Activated T-cell treated with anti-CD3 and anti-CD28 coated beads, Interleukin-2, amount 50 U/mL, for 4 hours (primary cell): ENCODE results near the gene UEVLD. TPM values are rescaled to one million over a fixed set of nuclear protein-coding genes. Genes with fewer than 3 reads are reported as not detected.

Experiments
- ATAC-seq, 2 donors: fragments of 200-7000 bp; cut with Tn5 transposase; one replicate each; pipeline ENCODE4 v1.10.0; 2021
- DNase-seq: peaks from one replicate; pipeline ENCODE4 v3.0.0-alpha.2; 2020
- H3K27me3 Mint-ChIP-seq: one replicate; pipeline ENCODE4 v1.8.0; 2021; ENCODE audit warnings: low read depth, mixed read lengths
- H3K36me3 Mint-ChIP-seq: one replicate; pipeline ENCODE4 v1.8.0; 2022; ENCODE audit warnings: mixed read lengths; ENCODE audit not compliant: insufficient read depth
- H3K4me1 Mint-ChIP-seq: one replicate; pipeline ENCODE4 v1.8.0; 2021; ENCODE audit warnings: low read depth, mixed read lengths
- H3K4me3 Mint-ChIP-seq: one replicate; pipeline ENCODE4 v1.8.0; 2021; ENCODE audit warnings: mild to moderate bottlenecking, moderate library complexity, mixed read lengths
- H3K9me3 Mint-ChIP-seq: one replicate; pipeline ENCODE4 v1.8.0; 2021; ENCODE audit warnings: mixed read lengths
- total RNA-seq, 3 donors: library from RNA; stranded (reverse); gene quantifications; one replicate each; pipeline ENCODE4 v1.2.1, GENCODE V29; 2021

Gene UEVLD
- total RNA-seq, result 10 to 100 TPM in 2 of 3 donors, 1 to 10 TPM in 1; 9.5 to 11.6 (median 10.8) TPM

- no peaks in the 10 kb centered on the region for H3K36me3 Mint-ChIP-seq
- ATAC-seq (peak; percentile 64 to 66), DNase-seq (peak; percentile 48)
- peaks cover 12% of the 10 kb centered on the region for H3K4me1 Mint-ChIP-seq
- no peaks in the 10 kb centered on the region for H3K9me3 Mint-ChIP-seq
- no peaks in the 10 kb centered on the region for H3K27me3 Mint-ChIP-seq
- H3K4me3 Mint-ChIP-seq, result no peak within 1 kb of the TSS
Measured at GRCh38 chr11:18588297-18589252, at the start of gene UEVLD. Gene UEVLD, minus strand, starts transcription at chr11:18588734. Its CDS starts 80 bp downstream, at chr11:18588654.

GRCh38 chr11:18634140-18635032, 45.9 kb upstream of the UEVLD start, which contains the start of gene SPTY2D1:
Gene SPTY2D1, minus strand, starts transcription at chr11:18634342. Its CDS starts 85 bp downstream, at chr11:18634257.
- peak within 1 kb of the TSS; percentile 98 for H3K4me3 Mint-ChIP-seq
- DNase-seq (peak; percentile 95), ATAC-seq (peak; percentile 97 to 98)
- peaks cover 3% of the 10 kb centered on the region for H3K36me3 Mint-ChIP-seq
- peaks cover 31% of the 10 kb centered on the region for H3K4me1 Mint-ChIP-seq
- H3K27me3 Mint-ChIP-seq, result no peaks in the 10 kb centered on the region
- H3K9me3 Mint-ChIP-seq, result no peaks in the 10 kb centered on the region

GRCh38 chr11:18633256-18634139, 45.0 kb upstream of the UEVLD start:
- ATAC-seq (no peak), DNase-seq (no peak)
- no peaks in the 10 kb centered on the region for H3K27me3 Mint-ChIP-seq
- peaks cover 38% of the 10 kb centered on the region for H3K4me1 Mint-ChIP-seq
- H3K4me3 Mint-ChIP-seq, result peak overlapping the region; percentile 98
- H3K9me3 Mint-ChIP-seq, result no peaks in the 10 kb centered on the region
- peaks cover 3% of the 10 kb centered on the region for H3K36me3 Mint-ChIP-seq

DNA sequence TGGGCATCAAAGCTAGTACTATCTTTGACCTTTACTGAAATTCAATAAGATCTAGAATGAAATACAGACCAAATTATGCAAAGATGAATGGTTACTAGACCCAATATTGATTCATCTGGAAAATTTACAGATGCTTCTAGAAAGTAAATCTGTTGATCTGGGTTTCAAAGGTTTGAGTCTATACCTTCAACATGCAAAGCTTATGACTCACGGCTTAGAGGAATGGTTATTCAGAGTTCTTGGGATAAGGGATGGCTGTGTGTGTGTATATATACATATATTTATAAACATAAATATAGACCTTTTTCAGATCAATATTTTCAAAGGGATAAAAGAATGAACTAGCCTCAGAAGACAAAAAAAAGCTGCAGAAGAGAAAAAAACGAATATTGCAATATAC, 44.3 kb upstream of the UEVLD start:
- H3K9me3 Mint-ChIP-seq, result no peaks in the 10 kb centered on the region
- H3K4me1 Mint-ChIP-seq, result peaks cover 44% of the 10 kb centered on the region
- no peaks in the 10 kb centered on the region for H3K27me3 Mint-ChIP-seq
- no peak for ATAC-seq
- no peak for DNase-seq
- H3K4me3 Mint-ChIP-seq, result peak overlapping the region; percentile 98
- H3K36me3 Mint-ChIP-seq, result peaks cover 3% of the 10 kb centered on the region

DNA sequence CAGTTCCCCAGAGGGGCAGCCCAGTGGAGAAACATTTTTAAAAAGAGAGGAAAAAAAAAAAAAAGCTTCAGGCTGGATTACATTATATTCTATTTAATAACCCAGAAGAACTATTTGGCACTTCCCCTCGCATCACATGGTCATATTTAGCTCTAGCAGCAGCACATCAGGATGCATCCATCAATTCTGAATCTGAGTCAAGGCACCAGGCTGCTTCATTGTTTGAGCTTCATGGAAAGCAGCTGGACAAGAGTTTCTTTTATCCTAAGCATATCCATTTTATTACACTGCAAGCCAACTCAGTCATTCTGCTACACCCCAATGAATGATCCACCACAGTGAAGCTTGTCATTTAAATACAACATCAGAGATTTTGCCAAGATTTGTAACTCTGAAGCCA, 35.6 kb upstream of the UEVLD start:
- no peak overlapping the region for H3K4me3 Mint-ChIP-seq
- ATAC-seq, result no peak
- no peak for DNase-seq
- peaks cover 13% of the 10 kb centered on the region for H3K36me3 Mint-ChIP-seq
- H3K27me3 Mint-ChIP-seq, result no peaks in the 10 kb centered on the region
- H3K4me1 Mint-ChIP-seq, result peaks cover 41% of the 10 kb centered on the region
- H3K9me3 Mint-ChIP-seq, result peaks cover 5% of the 10 kb centered on the region

DNA sequence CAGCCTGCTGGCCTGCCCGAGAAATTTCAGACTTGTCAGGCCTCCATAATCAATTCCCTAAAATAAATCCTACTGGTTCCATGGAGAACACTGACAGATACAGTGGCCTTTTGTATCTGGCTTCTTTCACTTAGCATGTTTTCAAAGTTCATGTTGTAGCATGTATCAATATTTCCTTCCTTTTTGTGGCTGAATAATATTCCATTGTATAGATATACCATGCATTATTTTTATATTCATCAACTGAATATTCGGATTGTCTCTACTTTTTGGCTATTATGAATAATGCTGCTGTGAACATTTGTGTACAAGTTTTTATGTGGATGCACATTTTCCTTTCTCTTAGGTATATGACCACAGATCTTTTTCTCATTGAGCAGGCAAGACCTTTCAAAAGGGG, 35.2 kb upstream of the UEVLD start:
- Mint-ChIP-seq H3K27me3 (no peaks in the 10 kb centered on the region), H3K4me3 (no peak overlapping the region), H3K36me3 (peaks cover 13% of the 10 kb centered on the region), H3K9me3 (peaks cover 5% of the 10 kb centered on the region), H3K4me1 (peaks cover 42% of the 10 kb centered on the region)
- ATAC-seq (no peak), DNase-seq (no peak)

DNA sequence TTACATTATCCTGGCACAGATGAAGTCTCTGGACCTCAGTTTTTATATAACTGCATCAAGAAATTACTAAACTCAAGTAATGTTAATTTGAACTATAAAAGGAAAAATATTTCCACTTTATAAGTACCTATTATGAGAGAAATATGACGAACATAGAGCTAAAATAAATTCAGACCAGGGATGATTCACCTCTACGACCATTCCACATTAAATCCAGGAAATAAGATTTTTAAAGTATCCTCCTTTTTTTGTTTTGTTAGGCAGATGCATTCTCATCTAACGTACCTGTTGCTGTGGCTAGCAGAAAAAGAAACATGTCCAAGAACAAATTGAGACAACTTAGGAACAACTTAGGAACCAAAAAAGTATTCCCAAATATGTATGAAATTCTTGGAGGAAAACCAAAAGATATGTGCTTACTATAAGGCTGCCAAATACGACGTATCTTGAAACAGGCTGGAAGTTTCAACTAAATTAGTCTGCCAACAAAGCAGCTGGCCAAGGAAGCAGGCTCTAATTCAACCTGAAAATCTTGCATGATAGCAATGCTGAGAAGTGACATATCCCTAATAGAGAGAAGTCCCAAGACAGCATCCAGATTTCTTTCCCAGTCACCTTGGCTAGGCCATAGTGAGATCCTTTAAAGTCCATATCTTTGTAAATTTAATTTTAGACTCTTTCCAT, 29.9 kb upstream of the UEVLD start:
- H3K4me3 Mint-ChIP-seq, result peak overlapping the region; percentile 69
- H3K36me3 Mint-ChIP-seq, result peaks cover 25% of the 10 kb centered on the region
- H3K27me3 Mint-ChIP-seq, result no peaks in the 10 kb centered on the region
- peaks cover 63% of the 10 kb centered on the region for H3K4me1 Mint-ChIP-seq
- DNase-seq (no peak), ATAC-seq (no peak)
- no peaks in the 10 kb centered on the region for H3K9me3 Mint-ChIP-seq

DNA sequence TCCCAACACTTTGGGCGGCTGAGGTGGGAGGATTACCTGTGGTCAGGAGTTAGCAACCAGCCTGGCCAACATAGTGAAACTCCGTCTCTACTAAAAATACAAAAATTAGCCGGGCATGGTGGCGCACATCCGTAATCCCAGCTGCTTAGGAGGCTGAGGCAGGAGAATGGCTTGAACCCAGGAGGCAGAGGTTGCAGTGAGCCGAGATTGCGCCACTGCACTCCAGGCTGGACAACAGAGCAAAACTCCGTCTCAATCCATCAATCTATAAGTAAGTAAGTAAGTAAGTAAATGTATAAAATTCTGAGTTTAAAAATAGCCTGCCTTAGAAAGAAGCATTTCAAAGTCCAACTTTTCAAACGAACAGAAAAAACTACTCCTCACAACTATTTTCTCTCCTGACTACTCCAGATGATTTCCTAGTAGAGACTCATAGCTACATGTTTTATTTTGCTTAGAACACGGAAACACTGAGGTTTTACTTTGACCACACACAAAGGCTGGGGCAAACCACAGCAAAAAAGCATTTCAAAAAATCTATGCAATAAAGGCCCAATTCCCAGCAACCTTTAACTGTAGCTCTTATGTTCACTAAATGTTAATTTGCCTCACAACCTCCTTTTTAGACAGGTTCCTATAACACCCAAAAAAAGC, 29.3 kb upstream of the UEVLD start:
- Mint-ChIP-seq H3K4me1 (peaks cover 60% of the 10 kb centered on the region), H3K36me3 (peaks cover 31% of the 10 kb centered on the region), H3K4me3 (peak overlapping the region; percentile 69), H3K27me3 (no peaks in the 10 kb centered on the region), H3K9me3 (no peaks in the 10 kb centered on the region)
- ATAC-seq (peak; percentile 47 to 68), DNase-seq (no peak)

- ATAC-seq, result peak; percentile 84 to 85
- DNase-seq, result no peak
- Mint-ChIP-seq H3K4me1 (peaks cover 51% of the 10 kb centered on the region), H3K4me3 (peak overlapping the region; percentile 39), H3K36me3 (peaks cover 34% of the 10 kb centered on the region), H3K27me3 (no peaks in the 10 kb centered on the region), H3K9me3 (no peaks in the 10 kb centered on the region)
Measured at GRCh38 chr11:18615628-18616392, 27.3 kb upstream of the UEVLD start.

- DNase-seq (no peak), ATAC-seq (no peak)
- H3K4me1 Mint-ChIP-seq, result peaks cover 47% of the 10 kb centered on the region
- H3K27me3 Mint-ChIP-seq, result no peaks in the 10 kb centered on the region
- H3K4me3 Mint-ChIP-seq, result no peak overlapping the region
- no peaks in the 10 kb centered on the region for H3K9me3 Mint-ChIP-seq
- peaks cover 36% of the 10 kb centered on the region for H3K36me3 Mint-ChIP-seq
Measured at GRCh38 chr11:18614667-18615066, 26.1 kb upstream of the UEVLD start.

DNA sequence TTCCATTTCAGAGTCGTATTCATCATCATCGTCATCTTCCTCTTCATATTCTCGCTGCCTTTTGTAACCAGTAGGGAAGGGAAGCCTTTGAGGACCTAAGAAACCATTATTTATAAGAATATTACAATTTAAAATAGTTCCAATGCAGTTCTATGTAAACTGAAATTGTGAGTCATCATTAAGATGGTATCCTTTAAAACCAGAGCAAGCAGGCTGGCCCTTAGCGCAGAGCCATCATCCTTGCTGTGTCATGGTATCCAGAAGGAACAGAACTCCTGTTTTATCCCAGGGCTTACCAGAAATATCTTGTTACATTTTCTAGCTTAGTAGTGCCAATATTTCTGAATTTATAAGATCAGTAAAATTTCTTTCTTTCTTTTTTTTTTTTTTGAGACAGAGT, 23.9 kb upstream of the UEVLD start:
- Mint-ChIP-seq H3K4me3 (no peak overlapping the region), H3K27me3 (no peaks in the 10 kb centered on the region), H3K4me1 (peaks cover 27% of the 10 kb centered on the region), H3K9me3 (no peaks in the 10 kb centered on the region), H3K36me3 (peaks cover 42% of the 10 kb centered on the region)
- no peak for DNase-seq
- ATAC-seq, result no peak

GRCh38 chr11:18611196-18611595, 22.7 kb upstream of the UEVLD start:
- H3K9me3 Mint-ChIP-seq, result no peaks in the 10 kb centered on the region
- no peak overlapping the region for H3K4me3 Mint-ChIP-seq
- peaks cover 37% of the 10 kb centered on the region for H3K36me3 Mint-ChIP-seq
- DNase-seq, result no peak
- no peak for ATAC-seq
- peaks cover 16% of the 10 kb centered on the region for H3K4me1 Mint-ChIP-seq
- H3K27me3 Mint-ChIP-seq, result no peaks in the 10 kb centered on the region
